Neural cell (in vitro differentiated cells): ENCODE results near the gene COX8A. TPM values are rescaled to one million over a fixed set of nuclear protein-coding genes. Genes with fewer than 3 reads are reported as not detected.

Experiments
- H2AFZ ChIP-seq: fragments of 200-600, 300-800 bp; sonication (generic), shearing (Covaris generic); 2 replicates; pipeline ENCODE4 v1.6.0; 2014; ENCODE audit warnings: low read depth, mild to moderate bottlenecking, antibody characterized with exemption, low read length, moderate library complexity
- H3F3A ChIP-seq: fragments of 200-600 bp; shearing (Covaris generic); 2 replicates; pipeline ENCODE4 v1.6.1; 2016; ENCODE audit warnings: mild to moderate bottlenecking, moderate library complexity, mixed read lengths, antibody characterized with exemption, low read length; ENCODE audit not compliant: insufficient read depth, poor library complexity, severe bottlenecking
- H3K27ac ChIP-seq: fragments of 200-600, 300-800 bp; sonication (generic), shearing (Covaris generic); 2 replicates; pipeline ENCODE4 v1.5.1; 2014; ENCODE audit warnings: mild to moderate bottlenecking, low read length, moderate library complexity
- H3K27me3 ChIP-seq: fragments of 300-800, 200-600 bp; sonication (generic), shearing (Covaris generic); 2 replicates; pipeline ENCODE4 v1.6.0; 2014; ENCODE audit warnings: mild to moderate bottlenecking, low read depth, low read length, moderate library complexity; ENCODE audit not compliant: insufficient read depth
- H3K36me3 ChIP-seq: fragments of 300-800, 200-600 bp; sonication (generic), shearing (Covaris generic); 2 replicates; pipeline ENCODE4 v1.5.1; 2014; ENCODE audit warnings: mild to moderate bottlenecking, antibody characterized with exemption, low read length, moderate library complexity; ENCODE audit not compliant: insufficient read depth
- H3K4me2 ChIP-seq: fragments of 300-800, 200-600 bp; sonication (generic), shearing (Covaris generic); 2 replicates; pipeline ENCODE4 v1.6.0; 2014; ENCODE audit warnings: mild to moderate bottlenecking, low read length
- H3K4me3 ChIP-seq: fragments of 300-800, 200-600 bp; sonication (generic), shearing (Covaris generic); 2 replicates; pipeline ENCODE4 v1.5.1; 2014; ENCODE audit warnings: mild to moderate bottlenecking, low read length, moderate library complexity
- H3K79me2 ChIP-seq: fragments of 200-600 bp; shearing (Covaris generic); replicated peaks from 2 replicates; pipeline ENCODE4 v1.6.0; 2014; ENCODE audit warnings: mild to moderate bottlenecking, low read length, moderate library complexity; ENCODE audit not compliant: insufficient read depth
- H3K9ac ChIP-seq: fragments of 300-800, 200-600 bp; sonication (generic), shearing (Covaris generic); 2 replicates; pipeline ENCODE4 v1.6.1; 2016; ENCODE audit warnings: mild to moderate bottlenecking, low read length, mixed read lengths
- H3K9me2 ChIP-seq: fragments of 200-600 bp; shearing (Covaris generic); 2 replicates; pipeline ENCODE4 v1.6.1; 2016; ENCODE audit warnings: mild to moderate bottlenecking, low read length, mixed read lengths; ENCODE audit not compliant: insufficient read depth
- H3K9me3 ChIP-seq: fragments of 200-600, 300-800 bp; sonication (generic), shearing (Covaris generic); 2 replicates; pipeline ENCODE4 v1.6.1; 2016; ENCODE audit warnings: mild to moderate bottlenecking, mixed run types, low read length, moderate library complexity, mixed read lengths
- H4K20me1 ChIP-seq: fragments of 200-600 bp; shearing (Covaris generic); 2 replicates; pipeline ENCODE4 v1.6.1; 2016; ENCODE audit warnings: mild to moderate bottlenecking, mixed run types; ENCODE audit not compliant: insufficient read depth
- EP300 ChIP-seq: fragments of 450-650 bp; conservative IDR thresholded peaks from 2 replicates; pipeline ENCODE4 v1.6.1; 2014; ENCODE audit warnings: antibody characterized with exemption, mild to moderate bottlenecking, moderate library complexity; ENCODE audit not compliant: poor library complexity, severe bottlenecking
- MXI1 ChIP-seq: fragments of 450-650 bp; conservative IDR thresholded peaks from 2 replicates; pipeline ENCODE4 v1.6.1; 2014; ENCODE audit warnings: antibody characterized with exemption, mild to moderate bottlenecking; ENCODE audit not compliant: poor library complexity, severe bottlenecking
- POLR2AphosphoS5 ChIP-seq: IDR thresholded peaks from 2 replicates; pipeline ENCODE4 v1.6.1; 2012
- RAD21 ChIP-seq: fragments of 450-650 bp; conservative IDR thresholded peaks from 2 replicates; pipeline ENCODE4 v1.6.1; 2014; ENCODE audit warnings: antibody characterized with exemption, mild to moderate bottlenecking, moderate library complexity
- SMC3 ChIP-seq: fragments of 450-650 bp; conservative IDR thresholded peaks from 2 replicates; pipeline ENCODE4 v1.6.1; 2014; ENCODE audit warnings: antibody characterized with exemption, mild to moderate bottlenecking, moderate library complexity; ENCODE audit not compliant: poor library complexity
- TAF1 ChIP-seq: IDR thresholded peaks from 2 replicates; pipeline ENCODE4 v1.6.1; 2012; ENCODE audit warnings: low read depth
- polyA plus RNA-seq: library from polyadenylated mRNA; depleted of rRNA; stranded (reverse); fragments of >200 nt; gene quantifications from 2 replicates; pipeline ENCODE4 v1.2.3, GENCODE V29; 2014
- TF ChIP-seq, protein P1 (sequence below): fragments of 450-650 bp; IDR thresholded peaks from 2 replicates; pipeline ENCODE4 v1.5.1; 2014; ENCODE audit warnings: antibody characterized with exemption, mild to moderate bottlenecking, moderate library complexity; ENCODE audit not compliant: poor library complexity, severe bottlenecking
- TF ChIP-seq, protein P2 (sequence below): IDR thresholded peaks from 2 replicates; pipeline ENCODE4 v1.6.1; 2012; ENCODE audit warnings: borderline replicate concordance

The COX8A gene
- polyA plus RNA-seq, 1 donor from 2014 or later, result 863 TPM

DNA sequence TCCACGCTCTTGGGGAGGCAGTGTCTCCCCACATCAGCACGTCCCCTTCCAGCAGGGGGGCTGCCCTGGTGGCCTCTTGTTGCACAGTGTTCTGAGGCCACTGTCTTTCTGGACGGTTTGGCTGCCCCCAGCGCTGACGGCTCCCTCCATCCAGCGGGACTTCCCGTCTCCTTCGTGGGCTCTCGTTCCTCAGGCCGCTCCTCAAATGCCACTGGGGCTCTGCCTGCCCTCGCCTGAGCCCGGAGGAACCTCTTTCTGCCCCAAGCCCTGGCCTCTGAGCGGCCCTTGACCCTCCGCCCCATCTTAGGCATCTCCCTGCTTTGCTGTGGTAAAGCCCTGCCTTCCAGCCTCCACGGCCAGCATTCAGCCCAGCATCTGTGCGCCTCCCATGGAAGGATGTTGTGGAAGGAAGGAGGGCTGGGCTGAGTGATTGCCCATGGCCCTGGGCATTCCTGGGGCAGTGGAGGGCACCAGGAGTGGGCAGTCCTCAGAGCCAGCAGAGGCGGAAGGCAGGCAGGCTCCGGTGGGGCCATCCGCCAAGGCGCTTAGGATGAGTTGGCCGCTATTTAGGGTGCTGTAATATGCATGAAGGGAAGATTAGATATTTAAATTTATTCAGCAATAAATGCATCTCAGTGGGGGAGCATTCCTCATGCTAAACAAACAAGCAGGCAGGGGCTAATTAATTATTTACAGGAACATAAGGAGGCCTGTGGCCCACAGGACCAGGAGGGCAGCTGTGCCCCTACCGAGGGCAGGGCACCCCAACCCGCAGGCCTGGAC lies 29.6 kb downstream of the COX8A start:
- Histone ChIP-seq H3F3A (no peaks in the 10 kb centered on the region), H3K79me2 (no peaks in the 10 kb centered on the region), H2AFZ (no peak overlapping the region), H3K36me3 (no peaks in the 10 kb centered on the region), H3K9ac (no peak overlapping the region), H3K4me3 (no peak overlapping the region), H3K27ac (no peak overlapping the region), H3K4me2 (no peak overlapping the region), H4K20me1 (no peaks in the 10 kb centered on the region), H3K9me2 (no peaks in the 10 kb centered on the region), H3K27me3 (peaks cover 7% of the 10 kb centered on the region), H3K9me3 (no peaks in the 10 kb centered on the region)
- no peak for TF ChIP-seq POLR2AphosphoS5
- TF ChIP-seq TAF1, result no peak
- no peak for TF ChIP-seq SMC3
- TF ChIP-seq MXI1, result no peak
- TF ChIP-seq RAD21, result no peak
- TF ChIP-seq, protein P1, sequence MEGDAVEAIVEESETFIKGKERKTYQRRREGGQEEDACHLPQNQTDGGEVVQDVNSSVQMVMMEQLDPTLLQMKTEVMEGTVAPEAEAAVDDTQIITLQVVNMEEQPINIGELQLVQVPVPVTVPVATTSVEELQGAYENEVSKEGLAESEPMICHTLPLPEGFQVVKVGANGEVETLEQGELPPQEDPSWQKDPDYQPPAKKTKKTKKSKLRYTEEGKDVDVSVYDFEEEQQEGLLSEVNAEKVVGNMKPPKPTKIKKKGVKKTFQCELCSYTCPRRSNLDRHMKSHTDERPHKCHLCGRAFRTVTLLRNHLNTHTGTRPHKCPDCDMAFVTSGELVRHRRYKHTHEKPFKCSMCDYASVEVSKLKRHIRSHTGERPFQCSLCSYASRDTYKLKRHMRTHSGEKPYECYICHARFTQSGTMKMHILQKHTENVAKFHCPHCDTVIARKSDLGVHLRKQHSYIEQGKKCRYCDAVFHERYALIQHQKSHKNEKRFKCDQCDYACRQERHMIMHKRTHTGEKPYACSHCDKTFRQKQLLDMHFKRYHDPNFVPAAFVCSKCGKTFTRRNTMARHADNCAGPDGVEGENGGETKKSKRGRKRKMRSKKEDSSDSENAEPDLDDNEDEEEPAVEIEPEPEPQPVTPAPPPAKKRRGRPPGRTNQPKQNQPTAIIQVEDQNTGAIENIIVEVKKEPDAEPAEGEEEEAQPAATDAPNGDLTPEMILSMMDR, result no peak

DNA sequence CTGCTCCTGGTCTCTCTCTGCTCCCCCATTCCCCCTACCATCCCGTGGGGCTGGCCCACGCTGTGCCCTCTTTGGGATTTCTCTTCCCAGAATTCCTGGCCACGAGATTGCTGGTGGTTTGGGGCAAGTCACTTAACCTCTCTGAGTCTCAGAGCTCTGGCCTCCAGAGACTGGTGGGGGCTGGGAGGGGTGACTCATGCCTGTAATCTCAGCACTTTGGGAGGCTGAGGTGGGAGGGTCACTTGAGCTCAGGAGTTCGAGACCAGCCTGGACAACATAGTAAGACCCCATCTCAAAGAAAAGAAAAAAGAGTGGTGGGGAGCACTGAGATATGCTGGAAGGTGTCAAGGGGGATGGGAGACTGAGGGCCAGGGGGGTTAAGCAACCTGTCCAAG lies 30.2 kb downstream of the COX8A start:
- no peak overlapping the region for H3K4me3 ChIP-seq
- H4K20me1 ChIP-seq, result no peaks in the 10 kb centered on the region
- H3K27me3 ChIP-seq, result peaks cover 7% of the 10 kb centered on the region
- H3K9ac ChIP-seq, result no peak overlapping the region
- H3K4me2 ChIP-seq, result no peak overlapping the region
- no peaks in the 10 kb centered on the region for H3K79me2 ChIP-seq
- H2AFZ ChIP-seq, result no peak overlapping the region
- no peaks in the 10 kb centered on the region for H3K9me2 ChIP-seq
- no peaks in the 10 kb centered on the region for H3F3A ChIP-seq
- TF ChIP-seq TAF1 (no peak), POLR2AphosphoS5 (no peak), EP300 (no peak), RAD21 (no peak), MXI1 (no peak)
- TF ChIP-seq, protein P2, sequence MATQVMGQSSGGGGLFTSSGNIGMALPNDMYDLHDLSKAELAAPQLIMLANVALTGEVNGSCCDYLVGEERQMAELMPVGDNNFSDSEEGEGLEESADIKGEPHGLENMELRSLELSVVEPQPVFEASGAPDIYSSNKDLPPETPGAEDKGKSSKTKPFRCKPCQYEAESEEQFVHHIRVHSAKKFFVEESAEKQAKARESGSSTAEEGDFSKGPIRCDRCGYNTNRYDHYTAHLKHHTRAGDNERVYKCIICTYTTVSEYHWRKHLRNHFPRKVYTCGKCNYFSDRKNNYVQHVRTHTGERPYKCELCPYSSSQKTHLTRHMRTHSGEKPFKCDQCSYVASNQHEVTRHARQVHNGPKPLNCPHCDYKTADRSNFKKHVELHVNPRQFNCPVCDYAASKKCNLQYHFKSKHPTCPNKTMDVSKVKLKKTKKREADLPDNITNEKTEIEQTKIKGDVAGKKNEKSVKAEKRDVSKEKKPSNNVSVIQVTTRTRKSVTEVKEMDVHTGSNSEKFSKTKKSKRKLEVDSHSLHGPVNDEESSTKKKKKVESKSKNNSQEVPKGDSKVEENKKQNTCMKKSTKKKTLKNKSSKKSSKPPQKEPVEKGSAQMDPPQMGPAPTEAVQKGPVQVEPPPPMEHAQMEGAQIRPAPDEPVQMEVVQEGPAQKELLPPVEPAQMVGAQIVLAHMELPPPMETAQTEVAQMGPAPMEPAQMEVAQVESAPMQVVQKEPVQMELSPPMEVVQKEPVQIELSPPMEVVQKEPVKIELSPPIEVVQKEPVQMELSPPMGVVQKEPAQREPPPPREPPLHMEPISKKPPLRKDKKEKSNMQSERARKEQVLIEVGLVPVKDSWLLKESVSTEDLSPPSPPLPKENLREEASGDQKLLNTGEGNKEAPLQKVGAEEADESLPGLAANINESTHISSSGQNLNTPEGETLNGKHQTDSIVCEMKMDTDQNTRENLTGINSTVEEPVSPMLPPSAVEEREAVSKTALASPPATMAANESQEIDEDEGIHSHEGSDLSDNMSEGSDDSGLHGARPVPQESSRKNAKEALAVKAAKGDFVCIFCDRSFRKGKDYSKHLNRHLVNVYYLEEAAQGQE, result no peak
- no peaks in the 10 kb centered on the region for H3K9me3 ChIP-seq
- H3K27ac ChIP-seq, result no peak overlapping the region
- H3K36me3 ChIP-seq, result no peaks in the 10 kb centered on the region
